Lower leg skin (tissue), 4 donors: ENCODE results near the gene CDK15. TPM values are rescaled to one million over a fixed set of nuclear protein-coding genes. Genes with fewer than 3 reads are reported as not detected.

Experiments used
- DNase-seq, 2 donors: peaks; one replicate each; pipeline ENCODE4 v3.0.0-alpha.2; 2019; ENCODE audit warnings: low spot score in 2 of 2
- H3K4me3 ChIP-seq: fragments of 200-600 bp; sonication (generic); 2 replicates; pipeline ENCODE4 v1.5.1; 2017; ENCODE audit warnings: mild to moderate bottlenecking, low read depth; ENCODE audit not compliant: poor library complexity, severe bottlenecking
- CTCF ChIP-seq, 3 donors: fragments of 450-650 bp; IDR thresholded peaks; one replicate each; pipeline ENCODE4 v1.5.1; 2016; ENCODE audit warnings: antibody characterized with exemption in 3 of 3, mild to moderate bottlenecking in 3 of 3, moderate library complexity in 2 of 3
- POLR2A ChIP-seq, 2 donors: fragments of 450-650 bp; IDR thresholded peaks; one replicate each; pipeline ENCODE4 v1.6.1; 2016 to 2017; ENCODE audit warnings: antibody characterized with exemption in 2 of 2, mild to moderate bottlenecking in 1 of 2, moderate library complexity in 1 of 2
- WGBS, 2 donors: methylation state at CpG; one replicate each; pipeline ENCODE4 v1.1.5; 2018; 5-methylcytosine and 5-hydroxymethylcytosine counted together
- intact Hi-C: fragments of 100-400 bp; cut with DNase I; formaldehyde crosslinking; loops from one replicate; pipeline ENCODE4 v1.15.0; 2023; ENCODE audit warnings: low total_unique reads
- total RNA-seq, 4 donors: library from RNA; depleted of rRNA; stranded (reverse); fragments of >200 nt; gene quantifications; one replicate each; pipeline ENCODE4 v1.1.0, GENCODE V29; 2016

CDK15 gene
- total RNA-seq, 4 donors from 2014 or later = 0.27 to 0.91 (median 0.38) TPM

GRCh38 chr2:201918616-201919307, 112.4 kb downstream of the CDK15 start:
- TF ChIP-seq CTCF (IDR thresholded peaks at IDR 0.05) (no peak), POLR2A (IDR thresholded peaks at IDR 0.05) (no peak)
- 59 to 70% methylated on average over 10 of the region's 10 CpGs for WGBS, 2 donors
- no peak overlapping the region for H3K4me3 ChIP-seq
- intact Hi-C loops = no loop called here
- DNase-seq = no peak

GRCh38 chr2:201919308-201919634, 112.9 kb downstream of the CDK15 start:
- no peak for DNase-seq
- TF ChIP-seq CTCF (IDR thresholded peaks at IDR 0.05) (no peak), POLR2A (IDR thresholded peaks at IDR 0.05) (no peak)
- 91 to 93% methylated on average over 6 of the region's 6 CpGs for WGBS, 2 donors
- no peak overlapping the region for H3K4me3 ChIP-seq
- intact Hi-C loops = no loop called here

- intact Hi-C loops = no loop called here
- WGBS, 2 donors = 81 to 89% methylated on average over 10 of the region's 10 CpGs
- TF ChIP-seq CTCF (IDR thresholded peaks at IDR 0.05) (no peak), POLR2A (IDR thresholded peaks at IDR 0.05) (no peak)
- H3K4me3 ChIP-seq = no peak overlapping the region
- no peak for DNase-seq
Measured at GRCh38 chr2:201923436-201924328, 117.3 kb downstream of the CDK15 start.

GRCh38 chr2:201924453-201924852, 118.1 kb downstream of the CDK15 start:
- H3K4me3 ChIP-seq = no peak overlapping the region
- DNase-seq = no peak
- 87 to 98% methylated on average over 5 of the region's 5 CpGs for WGBS, 2 donors
- intact Hi-C loops = no loop called here
- TF ChIP-seq POLR2A (IDR thresholded peaks at IDR 0.05) (no peak), CTCF (IDR thresholded peaks at IDR 0.05) (no peak)

GRCh38 chr2:201925056-201925455, 118.7 kb downstream of the CDK15 start:
- intact Hi-C loops = no loop called here
- WGBS, 2 donors = 81 to 84% methylated on average over 5 of the region's 5 CpGs
- no peak overlapping the region for H3K4me3 ChIP-seq
- no peak for DNase-seq
- TF ChIP-seq POLR2A (IDR thresholded peaks at IDR 0.05) = no peak
- no peak for TF ChIP-seq CTCF (IDR thresholded peaks at IDR 0.05)
